ENCODE results near the gene OR2B2. TPM values are rescaled to one million over a fixed set of nuclear protein-coding genes. Genes with fewer than 3 reads are reported as not detected.

Gene OR2B2
- total and polyA plus RNA-seq, 4 donors, result not detected

DNA sequence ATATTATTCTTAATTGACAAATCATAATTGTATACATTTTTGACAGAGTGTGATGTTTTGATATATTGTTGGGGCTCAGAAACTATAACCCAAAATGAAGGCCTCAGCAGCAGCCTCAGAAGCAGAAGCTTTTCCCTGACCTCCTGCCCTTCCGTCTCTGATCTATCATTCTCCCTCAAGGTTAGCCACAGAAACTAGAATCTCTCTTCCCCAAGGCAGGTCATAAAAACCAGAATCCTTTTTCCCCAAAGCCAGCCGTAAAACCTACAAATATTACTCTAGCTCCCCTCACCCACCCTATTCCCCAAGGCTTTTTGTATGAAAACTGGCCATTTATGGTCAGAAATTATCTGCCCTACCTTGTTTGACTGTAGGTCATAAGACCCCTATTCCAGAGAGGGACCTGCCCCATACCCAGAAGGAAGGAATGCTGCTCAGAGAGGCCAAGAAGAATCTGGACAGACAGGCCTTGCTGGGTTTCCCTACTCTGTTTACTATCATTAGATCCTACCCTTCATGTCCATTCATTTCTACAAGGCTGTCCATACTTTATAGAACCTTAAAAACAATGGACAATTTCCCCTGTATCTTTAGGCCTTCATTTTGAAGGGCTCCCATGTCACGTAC lies 14.5 kb downstream of the OR2B2 start:
- Histone ChIP-seq H3K27me3 (ENCODE audit: control insufficient read depth in 4 of 4, insufficient read depth in 4 of 4, low read length in 3 of 4) (no peaks in the 10 kb centered on the region), H3K9ac (ENCODE audit: low read depth in 1 of 2, low read length in 2 of 2) (no peak overlapping the region), H3K4me3 (ENCODE audit: low read depth in 1 of 3, low read length in 3 of 3) (no peak overlapping the region), H3K27ac (ENCODE audit: low read depth in 1 of 2, low read length in 2 of 2) (no peak overlapping the region), H3K9me3 (ENCODE audit: control insufficient read depth in 4 of 4, low read length in 3 of 4) (no peaks in the 10 kb centered on the region), H3K4me1 (ENCODE audit: control insufficient read depth in 4 of 4, insufficient read depth in 4 of 4, low read length in 3 of 4) (peaks cover 0 to 29% (median 18%) of the 10 kb centered on the region in 4 donors), H3K36me3 (ENCODE audit: control insufficient read depth in 4 of 4, insufficient read depth in 3 of 4, low read depth in 1 of 4, low read length in 3 of 4) (no peaks in the 10 kb centered on the region)
- 93% methylated on average over 3 of the region's 3 CpGs for WGBS
- TF ChIP-seq, protein P1, sequence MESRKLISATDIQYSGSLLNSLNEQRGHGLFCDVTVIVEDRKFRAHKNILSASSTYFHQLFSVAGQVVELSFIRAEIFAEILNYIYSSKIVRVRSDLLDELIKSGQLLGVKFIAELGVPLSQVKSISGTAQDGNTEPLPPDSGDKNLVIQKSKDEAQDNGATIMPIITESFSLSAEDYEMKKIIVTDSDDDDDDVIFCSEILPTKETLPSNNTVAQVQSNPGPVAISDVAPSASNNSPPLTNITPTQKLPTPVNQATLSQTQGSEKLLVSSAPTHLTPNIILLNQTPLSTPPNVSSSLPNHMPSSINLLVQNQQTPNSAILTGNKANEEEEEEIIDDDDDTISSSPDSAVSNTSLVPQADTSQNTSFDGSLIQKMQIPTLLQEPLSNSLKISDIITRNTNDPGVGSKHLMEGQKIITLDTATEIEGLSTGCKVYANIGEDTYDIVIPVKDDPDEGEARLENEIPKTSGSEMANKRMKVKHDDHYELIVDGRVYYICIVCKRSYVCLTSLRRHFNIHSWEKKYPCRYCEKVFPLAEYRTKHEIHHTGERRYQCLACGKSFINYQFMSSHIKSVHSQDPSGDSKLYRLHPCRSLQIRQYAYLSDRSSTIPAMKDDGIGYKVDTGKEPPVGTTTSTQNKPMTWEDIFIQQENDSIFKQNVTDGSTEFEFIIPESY (IDR thresholded peaks at IDR 0.05), result no peak
- no peak for TF ChIP-seq YY1 (IDR thresholded peaks at IDR 0.05)
- TF ChIP-seq FOXA1 (IDR thresholded peaks at IDR 0.05), result no peak
- TF ChIP-seq GABPA (IDR thresholded peaks at IDR 0.05 in 1 of 2, conservative IDR thresholded peaks at IDR 0.05 in 1 of 2), result no peak
- TF ChIP-seq RAD21 (IDR thresholded peaks at IDR 0.05), result no peak
- TF ChIP-seq RXRA (IDR thresholded peaks at IDR 0.05), result no peak
- no peak for TF ChIP-seq TAF1 (conservative IDR thresholded peaks at IDR 0.05)
- TF ChIP-seq HNF4A (conservative IDR thresholded peaks at IDR 0.05), result no peak
- TF ChIP-seq, protein P2, sequence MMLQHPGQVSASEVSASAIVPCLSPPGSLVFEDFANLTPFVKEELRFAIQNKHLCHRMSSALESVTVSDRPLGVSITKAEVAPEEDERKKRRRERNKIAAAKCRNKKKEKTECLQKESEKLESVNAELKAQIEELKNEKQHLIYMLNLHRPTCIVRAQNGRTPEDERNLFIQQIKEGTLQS (IDR thresholded peaks at IDR 0.05), result no peak
- TF ChIP-seq MAX (IDR thresholded peaks at IDR 0.05), result no peak
- DNase-seq (ENCODE audit: low spot score), result no peak

GRCh38 chr6:27896398-27896796 lies 15.8 kb downstream of the OR2B2 start:
- 90% methylated on average over 4 of the region's 4 CpGs for WGBS
- no peak overlapping the region for H3K27ac ChIP-seq (ENCODE audit: low read depth in 1 of 2, low read length in 2 of 2)
- peaks cover 3 to 33% (median 18%) of the 10 kb centered on the region in 4 donors for H3K4me1 ChIP-seq (ENCODE audit: control insufficient read depth in 4 of 4, insufficient read depth in 4 of 4, low read length in 3 of 4)
- H3K4me3 ChIP-seq (ENCODE audit: low read depth in 1 of 3, low read length in 3 of 3), result no peak overlapping the region
- H3K27me3 ChIP-seq (ENCODE audit: control insufficient read depth in 4 of 4, insufficient read depth in 4 of 4, low read length in 3 of 4), result no peaks in the 10 kb centered on the region
- H3K9ac ChIP-seq (ENCODE audit: low read depth in 1 of 2, low read length in 2 of 2), result no peak overlapping the region
- no peak for DNase-seq (ENCODE audit: low spot score)
- TF ChIP-seq, protein P2 (IDR thresholded peaks at IDR 0.05), result no peak
- TF ChIP-seq NR2F2 (IDR thresholded peaks at IDR 0.05) (no peak), HNF4G (IDR thresholded peaks at IDR 0.05) (no peak), MAX (IDR thresholded peaks at IDR 0.05) (no peak), YY1 (IDR thresholded peaks at IDR 0.05) (no peak), SP1 (IDR thresholded peaks at IDR 0.05) (no peak), FOXA2 (IDR thresholded peaks at IDR 0.05) (no peak), FOXA1 (IDR thresholded peaks at IDR 0.05) (no peak), GABPA (IDR thresholded peaks at IDR 0.05 in 1 of 2, conservative IDR thresholded peaks at IDR 0.05 in 1 of 2) (no peak), RAD21 (IDR thresholded peaks at IDR 0.05) (no peak), RXRA (IDR thresholded peaks at IDR 0.05) (no peak), EGR1 (IDR thresholded peaks at IDR 0.05; ENCODE audit: low read depth in 2 of 2) (no peak), JUND (IDR thresholded peaks at IDR 0.05) (no peak)
- TF ChIP-seq, protein P1 (IDR thresholded peaks at IDR 0.05), result no peak
- TF ChIP-seq, protein P3, sequence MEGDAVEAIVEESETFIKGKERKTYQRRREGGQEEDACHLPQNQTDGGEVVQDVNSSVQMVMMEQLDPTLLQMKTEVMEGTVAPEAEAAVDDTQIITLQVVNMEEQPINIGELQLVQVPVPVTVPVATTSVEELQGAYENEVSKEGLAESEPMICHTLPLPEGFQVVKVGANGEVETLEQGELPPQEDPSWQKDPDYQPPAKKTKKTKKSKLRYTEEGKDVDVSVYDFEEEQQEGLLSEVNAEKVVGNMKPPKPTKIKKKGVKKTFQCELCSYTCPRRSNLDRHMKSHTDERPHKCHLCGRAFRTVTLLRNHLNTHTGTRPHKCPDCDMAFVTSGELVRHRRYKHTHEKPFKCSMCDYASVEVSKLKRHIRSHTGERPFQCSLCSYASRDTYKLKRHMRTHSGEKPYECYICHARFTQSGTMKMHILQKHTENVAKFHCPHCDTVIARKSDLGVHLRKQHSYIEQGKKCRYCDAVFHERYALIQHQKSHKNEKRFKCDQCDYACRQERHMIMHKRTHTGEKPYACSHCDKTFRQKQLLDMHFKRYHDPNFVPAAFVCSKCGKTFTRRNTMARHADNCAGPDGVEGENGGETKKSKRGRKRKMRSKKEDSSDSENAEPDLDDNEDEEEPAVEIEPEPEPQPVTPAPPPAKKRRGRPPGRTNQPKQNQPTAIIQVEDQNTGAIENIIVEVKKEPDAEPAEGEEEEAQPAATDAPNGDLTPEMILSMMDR (IDR thresholded peaks at IDR 0.05; ENCODE audit: low read depth, low read length, missing input control), result no peak
- no peaks in the 10 kb centered on the region for H3K36me3 ChIP-seq (ENCODE audit: control insufficient read depth in 4 of 4, insufficient read depth in 3 of 4, low read depth in 1 of 4, low read length in 3 of 4)
- H3K9me3 ChIP-seq (ENCODE audit: control insufficient read depth in 4 of 4, low read length in 3 of 4), result peaks cover 0 to 2% (median 0%) of the 10 kb centered on the region in 4 donors
